Measurements from ENCODE around the gene GHRL.
"Not testable (repeated sequence)": the region's sequence is repeated elsewhere in the genome, so short reads cannot be mapped to it uniquely, and the experiment has no call there.

The GHRL gene

DNA sequence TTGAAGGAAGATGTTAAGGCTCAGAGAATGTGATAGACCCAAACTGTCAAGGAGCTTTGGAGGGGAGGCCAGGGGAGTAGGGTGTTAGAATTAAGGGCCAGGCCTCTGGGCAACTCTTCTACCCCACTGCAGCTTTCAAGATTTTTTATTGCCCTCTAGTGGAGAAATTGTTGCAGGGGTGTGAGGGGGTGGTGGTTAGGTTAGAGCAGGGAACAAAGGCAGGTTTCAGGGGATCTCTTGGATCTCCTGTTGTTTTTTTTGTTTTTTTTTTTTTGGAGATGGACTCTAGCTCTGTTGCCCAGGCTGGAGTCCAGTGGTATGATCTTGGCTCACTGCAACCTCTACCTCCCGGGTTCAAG lies 29.6 kb upstream of the GHRL start:
- DNase-seq, result no peak

DNA sequence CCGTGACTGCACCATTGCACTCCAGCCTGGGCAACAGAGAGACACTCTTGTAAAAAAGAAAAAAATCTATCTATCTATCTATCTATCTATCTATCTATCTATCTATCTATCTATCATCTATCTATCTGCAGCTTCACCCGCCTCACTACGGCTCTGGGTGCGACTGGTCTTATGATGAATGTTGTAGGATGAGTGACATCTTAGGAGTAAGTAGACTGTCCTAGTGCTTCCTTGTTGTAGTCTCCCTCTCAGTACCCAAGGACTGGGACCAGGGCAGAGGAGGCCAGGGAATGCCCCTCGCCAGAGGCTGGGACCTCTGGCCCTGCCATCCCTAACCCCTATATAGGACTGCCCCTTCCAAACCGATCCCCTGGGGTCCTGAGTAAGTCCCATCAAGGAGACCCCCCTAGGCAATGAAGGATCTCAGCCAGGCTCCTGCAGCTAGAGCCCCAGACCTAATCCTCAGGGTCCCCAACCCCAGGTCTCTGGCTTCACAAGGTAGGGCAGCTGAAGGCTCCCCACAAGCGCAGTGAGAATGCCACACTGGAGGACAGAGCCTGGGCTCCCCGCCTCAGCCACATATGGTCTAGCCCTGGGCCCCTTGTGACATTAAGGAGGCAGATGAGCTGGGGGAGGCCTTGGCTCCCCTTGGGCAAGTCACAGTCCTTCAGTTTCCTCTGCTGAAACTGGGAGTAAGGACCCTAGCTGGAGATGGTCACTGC lies 29.0 kb upstream of the GHRL start:
- DNase-seq, result no peak

DNA sequence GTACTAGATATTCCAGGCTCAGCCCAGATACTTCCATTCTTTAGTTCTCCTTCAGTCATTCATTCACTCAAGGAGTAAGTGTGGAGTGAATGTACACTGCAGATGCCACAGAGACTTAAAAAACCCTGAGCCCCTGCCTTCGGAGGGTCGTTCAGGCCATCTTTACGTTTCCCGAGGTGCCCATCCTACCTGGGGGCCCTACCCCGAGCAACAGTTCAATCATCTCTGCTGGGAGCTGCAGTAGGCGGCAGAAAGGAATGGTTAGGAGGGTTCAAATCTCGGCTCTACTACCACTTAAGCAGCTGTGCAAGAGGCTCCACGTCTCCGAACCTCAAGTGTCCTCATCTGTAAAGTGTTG lies 27.6 kb upstream of the GHRL start:
- DNase-seq, result no peak

DNA sequence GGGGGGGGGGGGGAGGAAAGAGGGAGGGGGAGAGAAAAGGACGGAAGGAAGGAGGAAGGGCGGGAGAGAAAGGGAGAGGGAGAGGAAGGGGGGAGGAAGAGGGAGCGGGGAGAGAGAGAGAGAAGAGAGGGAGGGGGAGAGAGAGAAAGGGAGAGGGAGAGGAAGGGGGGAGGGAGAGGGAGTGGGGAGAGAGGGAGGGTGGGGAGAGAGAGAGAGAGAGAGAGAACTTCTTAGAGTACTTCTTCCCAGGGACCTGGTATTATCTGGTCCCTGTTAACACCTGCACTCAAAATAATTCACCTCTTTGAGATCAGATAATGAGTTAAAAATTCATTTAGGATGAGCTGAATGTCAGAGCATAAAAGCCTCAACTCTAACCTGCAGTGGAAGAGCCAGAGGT lies 27.1 kb upstream of the GHRL start:
- no peak for DNase-seq

DNA sequence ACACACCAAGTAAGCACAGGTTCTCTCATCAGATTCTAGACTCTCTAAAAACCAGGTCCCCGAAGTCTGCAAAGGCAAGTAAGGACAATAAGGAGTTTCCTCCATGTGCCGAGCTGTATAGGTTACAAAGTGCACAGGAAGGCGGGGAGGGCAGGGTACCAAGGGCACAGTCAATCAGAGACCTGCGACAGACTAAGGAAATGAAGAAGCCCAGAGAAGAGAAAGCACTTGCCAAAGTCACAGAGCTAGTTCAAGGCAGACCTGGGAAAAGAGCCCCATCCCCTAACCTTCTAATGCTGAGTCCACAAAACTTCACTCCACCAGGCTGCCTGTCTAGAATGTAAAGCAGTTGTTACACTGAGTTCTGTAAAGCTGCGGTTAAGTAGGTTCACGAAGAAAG lies 26.5 kb upstream of the GHRL start:
- no peak for DNase-seq

DNA sequence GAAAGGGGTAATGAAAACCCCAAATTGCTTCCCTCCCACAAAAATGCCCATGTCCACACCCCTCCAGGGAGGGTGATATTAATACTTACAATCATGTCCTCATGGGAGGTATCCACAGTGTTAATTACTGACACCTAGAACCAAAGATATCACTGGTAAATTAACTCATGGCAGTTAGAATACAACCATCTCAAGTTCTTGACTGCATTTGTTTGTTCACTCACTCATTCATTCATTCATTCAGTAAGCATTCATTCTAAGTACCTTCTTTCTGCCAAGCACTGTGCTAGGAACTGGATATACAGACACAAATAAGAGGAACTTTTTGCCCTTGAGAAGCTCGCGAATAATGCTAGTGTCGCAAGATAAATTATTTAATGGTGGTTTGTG lies 25.2 kb upstream of the GHRL start:
- no peak for DNase-seq

DNA sequence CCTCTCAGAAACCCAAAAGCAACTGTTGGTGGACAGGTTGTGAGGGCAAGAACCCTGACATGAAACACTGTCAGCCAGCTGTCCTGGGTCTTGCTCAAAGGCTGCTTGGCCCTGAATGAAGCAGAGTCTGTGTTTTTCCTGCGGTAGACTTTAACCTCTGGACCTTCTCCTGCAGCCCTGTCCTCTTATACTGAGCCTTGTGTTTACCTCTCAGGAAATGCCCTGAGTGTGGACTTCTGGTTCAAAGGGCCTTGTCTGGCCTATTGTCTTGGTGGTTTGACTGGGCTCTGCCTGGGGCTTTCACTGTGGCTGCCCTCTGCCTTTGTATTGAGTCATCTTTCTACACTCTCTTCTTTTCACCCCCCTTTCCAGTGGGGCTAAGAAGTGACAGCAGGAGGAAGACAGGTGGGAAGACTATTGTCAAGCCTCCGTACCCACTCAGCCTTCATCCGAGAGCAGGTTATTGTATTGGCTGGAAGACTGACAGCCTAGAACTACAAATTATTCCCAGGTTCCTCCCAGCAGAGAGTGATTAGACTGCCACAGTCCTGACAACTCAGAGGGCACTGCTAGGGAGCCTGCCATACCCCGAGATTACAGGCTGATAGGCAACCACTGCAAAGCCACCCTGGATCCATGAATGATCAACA lies 24.7 kb upstream of the GHRL start:
- no peak for DNase-seq

DNA sequence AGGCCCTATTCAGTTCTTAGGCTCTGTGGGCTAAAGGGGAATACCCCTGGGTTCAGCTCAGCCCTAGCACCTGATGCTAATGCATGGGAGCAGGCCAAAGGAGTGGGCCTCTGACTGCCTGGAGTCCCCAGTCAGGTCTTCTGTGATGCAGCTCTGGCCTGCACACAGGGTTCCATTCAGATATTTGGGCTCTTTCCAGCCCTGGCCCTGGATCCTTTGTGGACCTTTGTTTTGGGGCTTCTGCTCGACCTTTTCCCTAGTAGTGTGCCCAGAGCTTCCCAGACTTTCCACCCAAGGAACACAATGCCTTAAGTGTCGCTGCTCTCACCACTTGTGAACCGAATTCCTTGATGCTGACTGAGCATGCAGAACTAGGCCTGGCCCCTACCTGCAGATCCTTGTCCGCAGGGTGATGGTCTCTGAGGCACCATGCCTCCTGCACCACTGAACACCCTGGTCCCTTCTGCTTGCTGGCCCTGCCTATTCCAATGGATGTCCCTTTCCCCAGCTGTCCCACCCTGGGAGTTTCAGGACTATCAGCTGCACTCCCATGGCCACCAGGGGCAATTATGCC lies 23.1 kb upstream of the GHRL start:
- DNase-seq, result no peak

DNA sequence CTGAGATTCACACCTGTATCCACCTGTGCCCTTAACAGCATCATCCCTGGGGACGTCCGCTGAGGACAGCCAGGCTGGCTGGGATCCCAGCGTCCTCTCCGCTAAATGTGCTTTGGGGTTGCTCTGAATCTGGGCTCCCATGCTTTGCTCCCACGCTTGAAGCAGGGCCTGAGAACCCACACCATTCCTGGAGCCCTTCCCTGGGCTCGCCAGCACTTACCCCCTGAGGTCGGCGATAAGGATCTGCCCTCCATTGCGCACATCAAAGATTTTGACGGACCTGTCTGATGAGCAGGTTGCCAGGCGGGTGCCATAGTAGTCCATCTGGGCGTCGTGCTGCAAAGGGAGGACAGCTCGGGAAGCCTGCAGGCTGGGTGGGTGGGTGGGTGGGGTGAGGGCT lies 22.4 kb upstream of the GHRL start:
- DNase-seq, result no peak

DNA sequence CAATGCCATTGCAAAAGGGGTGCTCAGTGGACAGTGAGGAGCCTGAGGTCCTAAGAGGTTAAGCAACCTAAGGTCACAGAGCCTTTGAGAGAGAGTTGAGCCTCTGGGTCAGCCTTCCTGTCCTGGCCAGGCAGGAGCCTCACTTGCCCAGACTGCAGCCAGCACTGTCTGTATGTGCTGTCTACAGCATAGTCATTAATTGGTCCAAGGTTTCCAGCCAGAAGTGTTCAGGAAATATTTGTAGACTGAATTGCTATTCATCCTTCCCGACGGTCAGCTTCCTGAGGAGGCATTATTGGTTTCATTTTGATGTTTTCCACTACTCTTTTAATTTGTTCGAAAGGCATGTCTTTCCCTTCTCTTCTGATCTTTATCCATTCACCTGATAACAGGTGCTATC lies 20.1 kb upstream of the GHRL start:
- DNase-seq, result no peak

DNA sequence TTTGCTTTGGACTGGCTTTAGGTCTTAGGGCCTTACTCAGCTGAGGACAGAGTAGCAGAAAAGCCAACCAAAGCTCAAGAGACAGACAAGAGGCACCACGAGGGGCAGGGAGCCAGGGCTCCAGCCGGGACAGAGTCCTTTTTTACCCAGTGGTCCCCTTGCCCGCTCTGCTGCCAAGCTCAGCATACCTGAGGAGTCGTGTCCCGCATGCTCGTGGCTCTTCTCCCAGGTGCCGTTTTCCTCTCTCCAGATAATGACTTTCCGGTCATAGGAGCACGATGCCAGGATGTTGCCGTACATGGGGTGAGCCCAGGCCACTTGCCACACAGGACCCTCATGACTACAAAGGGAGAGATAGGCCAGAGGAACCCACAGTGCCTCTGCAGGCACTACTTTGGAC lies 19.6 kb upstream of the GHRL start:
- DNase-seq, result no peak

DNA sequence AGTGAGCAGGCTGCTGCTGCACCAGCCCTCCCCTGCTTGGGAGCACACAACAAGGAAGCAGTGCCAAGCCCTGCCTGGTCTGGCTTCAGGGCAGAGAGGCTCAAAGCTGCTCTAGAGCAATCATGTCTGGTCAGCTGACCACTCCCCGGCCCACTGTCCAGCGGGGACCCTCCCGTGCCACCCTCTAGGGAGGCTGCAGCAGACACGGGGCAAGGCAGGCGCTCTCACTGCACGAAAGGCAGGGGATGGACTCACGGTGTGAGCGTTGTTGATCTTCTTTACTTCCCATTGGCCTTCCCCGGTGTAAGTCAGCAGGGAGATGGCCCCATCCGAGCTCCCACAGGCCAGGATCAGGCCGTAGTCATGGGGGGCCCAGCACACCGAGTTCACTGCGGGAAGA lies 19.0 kb upstream of the GHRL start:
- no peak for DNase-seq

DNA sequence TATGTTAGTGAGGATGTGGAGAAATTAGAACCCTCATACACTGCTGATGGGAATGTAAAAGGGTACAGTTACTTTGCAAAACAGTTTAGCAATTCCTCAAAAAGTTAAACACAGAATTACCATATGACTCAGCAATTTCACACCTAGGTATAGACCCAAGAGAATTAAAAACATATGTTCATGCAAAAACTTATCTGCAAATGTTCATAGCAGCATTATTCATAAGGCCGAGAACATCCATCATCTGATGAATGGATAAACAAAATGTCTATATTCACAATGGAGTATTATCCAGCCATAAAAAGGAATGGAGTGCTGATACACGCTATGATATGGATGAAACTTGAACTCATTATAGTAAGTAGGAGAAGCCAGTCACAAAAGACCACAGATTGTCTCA lies 17.8 kb upstream of the GHRL start:
- DNase-seq, result peak; percentile 68

DNA sequence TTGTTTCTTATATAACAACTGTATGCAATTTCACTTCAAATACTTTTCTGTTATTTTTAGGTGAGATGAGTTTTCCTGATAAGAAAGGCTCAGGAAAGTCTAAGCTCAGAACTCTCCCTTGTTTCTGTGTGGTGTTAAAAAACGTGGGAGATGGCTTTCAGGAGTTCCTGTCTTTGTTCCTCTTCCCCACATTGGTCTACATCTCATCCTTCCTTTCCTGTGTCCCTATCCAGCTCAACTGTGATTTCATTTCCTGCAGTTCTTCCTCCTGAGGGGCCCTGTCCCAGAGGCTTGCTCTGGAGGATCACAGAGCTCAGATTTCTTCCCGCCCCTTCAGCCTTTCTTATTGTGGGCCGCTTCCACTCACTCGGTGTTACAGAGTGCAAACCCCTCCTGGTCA lies 17.0 kb upstream of the GHRL start:
- DNase-seq, result no peak

DNA sequence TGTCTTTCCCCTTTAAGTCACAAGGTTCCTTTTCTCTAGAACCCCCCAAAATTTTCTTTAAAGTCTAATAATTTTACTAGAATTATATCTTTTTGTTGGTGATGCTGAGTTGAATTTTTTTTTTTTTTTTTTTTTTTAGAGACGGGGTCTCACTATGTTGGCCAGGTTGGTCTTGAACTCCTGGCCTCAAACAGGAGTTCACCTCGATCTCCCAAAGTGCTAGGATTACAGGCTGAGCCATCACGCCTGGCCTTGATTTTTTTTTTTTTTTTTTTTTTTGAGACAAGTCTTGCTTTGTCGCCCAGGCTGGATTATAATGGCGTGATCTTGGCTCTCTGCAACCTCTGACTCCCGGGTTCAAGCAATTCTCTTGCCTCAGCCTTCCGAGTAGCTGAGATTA lies 15.9 kb upstream of the GHRL start:
- no peak for DNase-seq

DNA sequence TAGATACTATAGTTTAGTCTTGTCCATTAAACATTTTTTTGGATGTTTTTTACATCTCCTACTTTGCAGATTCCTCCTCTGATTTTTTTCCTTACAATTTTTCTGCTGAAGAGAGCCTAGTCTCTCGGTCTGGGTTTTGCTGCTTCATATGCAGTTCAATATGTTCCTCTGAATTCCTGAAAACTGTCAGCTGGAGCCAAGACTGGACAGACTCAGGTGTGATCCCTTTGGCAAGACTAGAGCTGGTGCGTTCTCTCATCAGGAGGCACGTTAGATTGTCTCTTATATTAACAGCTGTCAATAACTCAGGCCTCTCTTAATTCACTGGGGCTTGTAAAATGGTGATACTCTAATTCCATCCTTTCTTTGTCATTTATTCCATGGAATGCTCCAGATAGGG lies 13.4 kb upstream of the GHRL start:
- no peak for DNase-seq

DNA sequence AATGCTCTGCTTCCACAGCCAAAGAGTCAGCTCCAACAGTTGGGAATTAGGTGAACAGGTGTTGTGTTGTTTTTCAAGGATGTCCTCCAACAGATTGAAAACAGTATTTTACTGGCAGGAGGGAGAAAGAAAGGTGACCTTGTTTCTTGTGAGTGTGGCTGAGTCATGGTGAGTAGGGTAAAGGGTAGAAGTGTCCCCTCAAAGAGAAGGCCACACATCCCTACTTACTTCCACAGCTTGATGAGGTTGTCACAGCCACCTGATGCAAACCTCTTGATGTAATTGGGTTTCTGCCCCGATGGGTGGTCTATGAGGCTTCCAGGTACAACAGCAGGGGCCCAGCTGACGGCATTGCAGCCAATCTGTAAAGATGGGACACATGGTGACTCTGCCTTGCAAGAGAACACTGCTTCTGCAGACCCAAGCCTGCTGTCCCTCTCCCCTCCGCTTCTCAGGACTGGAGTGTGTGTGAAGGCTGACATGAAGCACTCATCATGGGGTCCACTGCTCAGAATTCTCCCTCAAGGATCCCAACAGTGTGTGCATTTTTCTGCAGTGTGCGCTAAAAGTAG lies 12.7 kb upstream of the GHRL start:
- DNase-seq, result no peak

DNA sequence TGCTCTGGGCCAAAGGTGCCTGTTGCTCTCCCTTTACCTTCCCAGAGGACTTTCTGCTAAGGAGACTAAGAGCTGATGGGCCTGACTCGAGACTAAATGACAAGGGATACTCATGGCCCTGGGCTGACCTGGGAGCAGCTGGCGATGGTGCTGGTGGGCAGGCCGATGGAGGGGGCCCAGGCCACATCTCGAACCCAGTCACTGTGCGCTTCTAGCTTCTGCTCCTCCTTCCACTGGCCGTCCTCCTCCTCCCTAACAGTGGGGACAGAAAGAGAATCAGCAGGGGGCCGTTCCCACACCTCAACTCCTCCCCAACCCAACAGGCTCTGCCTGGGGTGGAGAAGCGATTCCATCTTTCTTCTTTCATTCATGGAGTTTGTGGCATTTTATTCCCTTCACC lies 12.2 kb upstream of the GHRL start:
- DNase-seq, result no peak

DNA sequence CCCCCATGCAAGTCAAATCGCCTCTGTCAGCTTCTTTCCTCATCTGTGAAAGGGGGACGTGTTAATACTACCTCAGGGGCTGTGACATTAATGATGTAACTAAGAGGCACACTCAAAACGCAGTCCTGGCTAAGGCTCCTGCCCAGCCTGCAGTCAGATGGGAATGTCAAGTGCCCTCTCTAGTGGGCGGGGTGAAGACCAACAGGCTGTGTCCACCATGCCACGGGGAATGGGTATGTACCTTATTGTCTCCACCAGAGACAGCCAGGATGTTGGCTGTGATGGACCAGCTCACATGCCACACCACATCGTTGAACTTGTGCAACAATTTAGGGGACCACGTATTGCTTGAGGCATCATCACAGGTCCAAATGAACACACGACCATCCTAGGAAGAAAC lies 11.0 kb upstream of the GHRL start:
- DNase-seq, result no peak

DNA sequence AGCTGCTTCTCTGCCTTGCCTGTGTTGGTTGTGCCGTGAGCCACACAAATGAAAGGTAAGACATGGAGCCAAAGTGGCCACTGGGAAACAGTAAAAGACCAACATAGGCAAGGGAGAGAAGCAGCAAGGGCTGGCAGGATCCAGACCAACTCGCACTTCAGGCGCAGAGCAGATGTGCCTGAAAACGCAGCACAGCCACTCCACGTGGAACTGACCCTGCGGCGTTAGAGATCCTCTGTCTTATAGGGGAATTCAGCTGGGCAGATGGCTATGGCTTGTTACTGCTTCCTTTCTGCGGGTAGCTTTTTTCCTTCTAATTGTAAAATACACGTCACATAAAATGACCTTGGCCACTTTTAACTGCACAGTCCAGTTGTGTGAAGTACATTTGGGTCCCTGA lies 10.4 kb upstream of the GHRL start:
- no peak for DNase-seq

DNA sequence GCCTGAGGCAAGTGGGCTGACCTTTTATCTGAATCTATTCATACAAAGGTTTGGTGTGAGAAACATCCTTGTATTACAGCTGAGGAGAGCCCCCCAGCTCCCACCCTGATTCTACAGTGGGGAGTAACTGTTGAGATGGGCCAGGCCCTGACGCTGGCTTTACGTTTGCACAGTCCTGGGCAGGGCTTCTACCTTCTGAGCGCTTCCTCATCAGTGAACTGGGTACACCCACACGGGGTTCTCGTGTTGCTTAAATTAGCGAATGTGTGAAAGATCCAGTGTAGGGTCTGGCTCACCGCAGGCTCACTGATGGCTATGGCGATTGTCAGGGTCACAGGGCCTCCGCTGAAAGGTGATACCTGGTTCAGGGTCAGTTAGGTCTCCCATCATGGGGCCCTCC lies 7.3 kb upstream of the GHRL start:
- DNase-seq, result no peak

DNA sequence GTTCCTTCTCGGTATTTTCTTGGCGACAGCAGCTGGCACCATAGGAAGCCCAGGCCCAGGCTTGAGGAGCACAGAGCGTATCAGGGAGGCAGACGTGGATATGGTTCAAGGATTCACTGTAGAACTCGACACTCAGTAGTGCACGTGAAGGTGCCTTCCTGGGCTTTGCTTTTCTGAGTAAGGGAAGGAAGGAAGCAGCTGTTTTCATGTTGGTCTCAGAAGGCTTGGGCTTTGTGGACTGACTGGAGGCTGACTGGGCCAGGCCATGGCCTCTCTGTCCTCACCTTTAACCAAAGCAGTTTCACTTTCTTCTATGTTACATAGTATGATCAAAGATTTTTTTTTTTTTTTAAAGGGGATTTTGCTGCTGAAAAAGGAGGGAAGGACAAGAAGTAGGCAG lies 6.9 kb upstream of the GHRL start:
- DNase-seq, result no peak

DNA sequence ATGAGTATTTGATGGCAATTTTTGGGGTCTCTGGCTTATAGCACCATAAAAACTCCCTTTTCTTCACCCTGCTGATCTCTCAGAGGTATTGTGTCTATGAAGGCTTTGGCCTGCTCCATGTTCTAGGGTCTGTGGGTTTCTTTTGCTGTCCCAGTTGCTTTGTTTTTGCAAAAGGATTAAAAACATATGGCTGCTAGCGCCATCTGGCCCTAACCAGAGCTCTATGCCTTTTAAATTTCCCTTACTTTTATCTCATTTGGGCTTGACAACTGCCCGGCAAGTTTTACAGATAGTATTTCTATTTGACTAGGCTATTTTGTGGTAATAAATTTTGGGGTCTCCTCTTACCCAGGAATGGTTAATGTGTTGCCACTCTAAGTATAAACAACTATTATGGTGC lies 6.4 kb upstream of the GHRL start:
- DNase-seq, result no peak

DNA sequence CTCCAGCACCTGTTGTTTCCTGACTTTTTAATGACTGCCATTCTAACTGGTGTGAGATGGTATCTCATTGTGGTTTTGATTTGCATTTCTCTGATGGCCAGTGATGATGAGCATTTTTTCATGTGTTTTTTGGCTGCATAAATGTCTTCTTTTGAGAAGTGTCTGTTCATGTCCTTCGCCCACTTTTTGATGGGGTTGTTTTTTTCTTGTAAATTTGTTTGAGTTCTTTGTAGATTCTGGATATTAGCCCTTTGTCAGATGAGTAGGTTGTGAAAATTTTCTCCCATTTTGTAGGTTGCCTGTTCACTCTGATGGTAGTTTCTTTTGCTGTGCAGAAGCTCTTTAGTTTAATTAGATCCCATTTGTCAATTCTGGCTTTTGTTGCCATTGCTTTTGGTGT lies 5.3 kb upstream of the GHRL start:
- DNase-seq, result not testable (repeated sequence)
